ENCODE data around the gene UBR4.

The UBR4 gene

GRCh38 chr1:19140465-19140864, 69.6 kb downstream of the UBR4 start:
- DNase-seq (ENCODE audit: low read depth, low spot score): no peak

- no peak for DNase-seq (ENCODE audit: low read depth, low spot score)
These were observed 70.4 kb downstream of the UBR4 start for GRCh38 chr1:19139711-19140110.

- no peak for DNase-seq (ENCODE audit: low read depth, low spot score)
These were observed 71.0 kb downstream of the UBR4 start for GRCh38 chr1:19138958-19139581.

GRCh38 chr1:19138331-19138730, 71.7 kb downstream of the UBR4 start:
- DNase-seq (ENCODE audit: low read depth, low spot score): no peak

- no peak for DNase-seq (ENCODE audit: low read depth, low spot score)
These were observed 72.9 kb downstream of the UBR4 start for GRCh38 chr1:19137158-19137557.

- no peak for DNase-seq (ENCODE audit: low read depth, low spot score)
These were observed 76.7 kb downstream of the UBR4 start for GRCh38 chr1:19133360-19133759.

GRCh38 chr1:19130468-19130867, 79.6 kb downstream of the UBR4 start:
- no peak for DNase-seq (ENCODE audit: low read depth, low spot score)

- DNase-seq (ENCODE audit: low read depth, low spot score): no peak
These were observed 81.0 kb downstream of the UBR4 start for GRCh38 chr1:19128968-19129514.

- no peak for DNase-seq (ENCODE audit: low read depth, low spot score)
These were observed 85.8 kb downstream of the UBR4 start for GRCh38 chr1:19124273-19124672.

GRCh38 chr1:19123837-19124236, 86.2 kb downstream of the UBR4 start:
- no peak for DNase-seq (ENCODE audit: low read depth, low spot score)

GRCh38 chr1:19122668-19123067, 87.4 kb downstream of the UBR4 start:
- DNase-seq (ENCODE audit: low read depth, low spot score): no peak

- no peak for DNase-seq (ENCODE audit: low read depth, low spot score)
These were observed 88.9 kb downstream of the UBR4 start for GRCh38 chr1:19121192-19121591.

GRCh38 chr1:19120070-19120469, 90.0 kb downstream of the UBR4 start:
- no peak for DNase-seq (ENCODE audit: low read depth, low spot score)

GRCh38 chr1:19115082-19115808, 94.8 kb downstream of the UBR4 start:
- no peak for DNase-seq (ENCODE audit: low read depth, low spot score)

- DNase-seq (ENCODE audit: low read depth, low spot score): no peak
These were observed 96.4 kb downstream of the UBR4 start for GRCh38 chr1:19113697-19114092.

GRCh38 chr1:19112891-19113696, 97.0 kb downstream of the UBR4 start:
- DNase-seq (ENCODE audit: low read depth, low spot score): no peak

- DNase-seq (ENCODE audit: low read depth, low spot score): no peak
These were observed 99.7 kb downstream of the UBR4 start for GRCh38 chr1:19110257-19110927.

- DNase-seq (ENCODE audit: low read depth, low spot score): no peak
These were observed 100.5 kb downstream of the UBR4 start for GRCh38 chr1:19109545-19109944.

- DNase-seq (ENCODE audit: low read depth, low spot score): no peak
These were observed 108.8 kb downstream of the UBR4 start for GRCh38 chr1:19101244-19101643.

GRCh38 chr1:19100028-19100427, 110.0 kb downstream of the UBR4 start:
- DNase-seq (ENCODE audit: low read depth, low spot score): no peak

GRCh38 chr1:19096990-19097389, 113.1 kb downstream of the UBR4 start:
- DNase-seq (ENCODE audit: low read depth, low spot score): no peak
